Smooth muscle cell (in vitro differentiated cells): ENCODE measurements around the gene OR6V1. TPM values are rescaled to one million over a fixed set of nuclear protein-coding genes. Genes with fewer than 3 reads are reported as not detected.
A peak's percentile ranks its signal among the peaks of the same experiment; 100 is the strongest.

Experiments
- DNase-seq: peaks from one replicate; lab custom pipeline; 2025; ENCODE audit not compliant: unreplicated experiment; lab: John Stamatoyannopoulos, UW
- H2AFZ ChIP-seq: fragments of 200-600 bp; sonication (generic); 2 replicates; pipeline ENCODE4 v1.6.0; 2016; ENCODE audit warnings: antibody characterized with exemption, low read depth, mild to moderate bottlenecking
- H3F3A ChIP-seq: fragments of 200-600 bp; sonication (generic); 2 replicates; pipeline ENCODE4 v1.6.0; 2017; ENCODE audit warnings: antibody characterized with exemption, low read depth
- H3K27ac ChIP-seq: fragments of 200-600 bp; sonication (generic); 2 replicates; pipeline ENCODE4 v1.5.1; 2016; ENCODE audit warnings: low read depth, mild to moderate bottlenecking
- H3K27me3 ChIP-seq: fragments of 200-600 bp; sonication (generic); 2 replicates; pipeline ENCODE4 v1.6.1; 2016; ENCODE audit warnings: low read depth, mild to moderate bottlenecking
- H3K36me3 ChIP-seq: fragments of 200-600 bp; sonication (generic); 2 replicates; pipeline ENCODE4 v1.5.1; 2016; ENCODE audit warnings: low read depth
- H3K4me1 ChIP-seq: fragments of 200-600 bp; sonication (generic); 2 replicates; pipeline ENCODE4 v1.5.1; 2016; ENCODE audit warnings: low read depth
- H3K4me2 ChIP-seq: fragments of 200-600 bp; sonication (generic); 2 replicates; pipeline ENCODE4 v1.6.0; 2016; ENCODE audit warnings: mild to moderate bottlenecking
- H3K4me3 ChIP-seq: fragments of 200-600 bp; sonication (generic); 2 replicates; pipeline ENCODE4 v1.5.1; 2016; ENCODE audit warnings: mild to moderate bottlenecking
- H3K79me2 ChIP-seq: fragments of 200-600 bp; sonication (generic); 2 replicates; pipeline ENCODE4 v1.6.0; 2016; ENCODE audit warnings: low read depth, mild to moderate bottlenecking
- H3K9ac ChIP-seq: fragments of 200-600 bp; sonication (generic); 2 replicates; pipeline ENCODE4 v1.6.0; 2016; ENCODE audit warnings: low read depth
- H3K9me3 ChIP-seq: fragments of 200-600 bp; sonication (generic); replicated peaks from 2 replicates; pipeline ENCODE4 v1.5.1; 2016; ENCODE audit warnings: low read depth
- H4K20me1 ChIP-seq: fragments of 200-600 bp; sonication (generic); 2 replicates; pipeline ENCODE4 v1.6.0; 2016; ENCODE audit warnings: low read depth
- WGBS: methylation state at CpG from one replicate; pipeline ENCODE4 v1.1.7; 2016; ENCODE audit warnings: low lambda C conversion rate; 5-methylcytosine and 5-hydroxymethylcytosine counted together
- polyA plus RNA-seq: library from polyadenylated mRNA; unstranded; fragments of >200 nt; fragmentation: Nextera tagmentation; extraction: Ambion mirVana; gene quantifications from 2 replicates; pipeline ENCODE4 v1.2.1, GENCODE V29; 2016
- total RNA-seq: library from RNA; depleted of rRNA; stranded (reverse); fragments of >200 nt; gene quantifications from 2 replicates; pipeline ENCODE4 v1.2.3, GENCODE V29; 2014
- TF ChIP-seq, protein P1 (sequence below): fragments of 200-600 bp; sonication (generic); IDR thresholded peaks from 2 replicates; pipeline ENCODE4 v1.5.1; 2017; ENCODE audit warnings: borderline replicate concordance, mild to moderate bottlenecking, antibody characterized with exemption; ENCODE audit not compliant: insufficient read depth, poor library complexity, severe bottlenecking

OR6V1 gene
- total and polyA plus RNA-seq, 2 experiments from 2014 or later, result not detected

DNA sequence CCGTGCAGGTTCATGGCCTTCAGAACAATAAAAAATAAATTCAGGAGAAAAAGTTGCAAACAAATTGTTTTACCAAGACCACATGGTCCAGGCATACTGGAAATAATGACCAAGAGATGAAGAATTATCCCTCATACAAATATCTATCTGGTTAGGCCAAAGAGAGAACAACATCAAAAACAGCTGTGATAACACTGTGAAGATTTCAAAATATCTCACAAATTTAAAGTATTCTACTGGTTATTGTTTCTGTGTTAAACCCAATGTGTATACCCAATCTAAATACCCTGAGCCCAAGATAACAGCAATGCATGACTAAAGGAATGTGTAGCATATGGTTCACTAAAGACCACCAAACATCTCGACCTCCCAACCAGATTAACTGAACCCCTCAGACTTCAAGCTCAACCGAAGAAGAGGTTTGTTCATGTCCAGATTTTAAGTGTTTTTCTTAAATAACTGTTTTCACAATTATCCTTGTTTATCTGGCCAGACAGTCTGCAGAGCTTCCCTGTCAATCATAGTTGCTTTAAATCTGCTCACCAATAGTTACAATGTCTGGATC, 36.1 kb upstream of the OR6V1 start:
- H3K9me3 ChIP-seq, result no peaks in the 10 kb centered on the region
- no peaks in the 10 kb centered on the region for H3K27me3 ChIP-seq
- no peak for DNase-seq
- H3K79me2 ChIP-seq, result no peaks in the 10 kb centered on the region
- WGBS, result 50% methylated on average over 3 of the region's 3 CpGs
- no peaks in the 10 kb centered on the region for H3K4me1 ChIP-seq
- H2AFZ ChIP-seq, result no peak overlapping the region
- no peaks in the 10 kb centered on the region for H4K20me1 ChIP-seq
- no peak overlapping the region for H3K4me3 ChIP-seq
- no peak overlapping the region for H3K9ac ChIP-seq
- TF ChIP-seq, protein P1, sequence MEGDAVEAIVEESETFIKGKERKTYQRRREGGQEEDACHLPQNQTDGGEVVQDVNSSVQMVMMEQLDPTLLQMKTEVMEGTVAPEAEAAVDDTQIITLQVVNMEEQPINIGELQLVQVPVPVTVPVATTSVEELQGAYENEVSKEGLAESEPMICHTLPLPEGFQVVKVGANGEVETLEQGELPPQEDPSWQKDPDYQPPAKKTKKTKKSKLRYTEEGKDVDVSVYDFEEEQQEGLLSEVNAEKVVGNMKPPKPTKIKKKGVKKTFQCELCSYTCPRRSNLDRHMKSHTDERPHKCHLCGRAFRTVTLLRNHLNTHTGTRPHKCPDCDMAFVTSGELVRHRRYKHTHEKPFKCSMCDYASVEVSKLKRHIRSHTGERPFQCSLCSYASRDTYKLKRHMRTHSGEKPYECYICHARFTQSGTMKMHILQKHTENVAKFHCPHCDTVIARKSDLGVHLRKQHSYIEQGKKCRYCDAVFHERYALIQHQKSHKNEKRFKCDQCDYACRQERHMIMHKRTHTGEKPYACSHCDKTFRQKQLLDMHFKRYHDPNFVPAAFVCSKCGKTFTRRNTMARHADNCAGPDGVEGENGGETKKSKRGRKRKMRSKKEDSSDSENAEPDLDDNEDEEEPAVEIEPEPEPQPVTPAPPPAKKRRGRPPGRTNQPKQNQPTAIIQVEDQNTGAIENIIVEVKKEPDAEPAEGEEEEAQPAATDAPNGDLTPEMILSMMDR, result no peak
- H3K4me2 ChIP-seq, result peak overlapping the region; percentile 45
- H3F3A ChIP-seq, result peaks cover 5% of the 10 kb centered on the region
- no peaks in the 10 kb centered on the region for H3K36me3 ChIP-seq
- no peak overlapping the region for H3K27ac ChIP-seq

DNA sequence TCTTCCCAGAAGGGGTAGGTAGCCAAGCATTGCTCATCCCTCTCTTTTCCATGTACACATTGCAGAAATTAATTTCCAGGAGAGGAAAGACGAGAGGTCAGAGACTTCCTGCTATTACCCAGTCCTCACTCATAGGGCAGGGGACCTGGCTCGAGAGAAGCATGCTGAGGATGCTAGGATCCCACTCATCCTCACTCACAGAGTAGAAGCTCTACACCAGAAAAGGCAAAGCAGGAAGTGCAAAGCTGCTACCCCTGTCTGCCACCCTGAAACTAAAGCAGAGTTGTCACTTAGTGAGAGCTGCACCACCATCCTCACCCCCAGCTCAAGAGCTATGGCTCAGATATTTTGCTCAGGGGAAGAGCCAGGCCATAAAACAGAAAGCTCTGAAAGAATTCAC, 35.1 kb upstream of the OR6V1 start:
- no peaks in the 10 kb centered on the region for H3K9me3 ChIP-seq
- H3K79me2 ChIP-seq, result no peaks in the 10 kb centered on the region
- H3K36me3 ChIP-seq, result no peaks in the 10 kb centered on the region
- H3K27ac ChIP-seq, result no peak overlapping the region
- H2AFZ ChIP-seq, result no peak overlapping the region
- no peak overlapping the region for H3K9ac ChIP-seq
- no peaks in the 10 kb centered on the region for H3K4me1 ChIP-seq
- no peak for DNase-seq
- peaks cover 5% of the 10 kb centered on the region for H3F3A ChIP-seq
- no peaks in the 10 kb centered on the region for H3K27me3 ChIP-seq
- H4K20me1 ChIP-seq, result no peaks in the 10 kb centered on the region
- 76% methylated on average over 2 of the region's 2 CpGs for WGBS
- no peak overlapping the region for H3K4me3 ChIP-seq
- no peak overlapping the region for H3K4me2 ChIP-seq
- TF ChIP-seq, protein P1, result no peak

DNA sequence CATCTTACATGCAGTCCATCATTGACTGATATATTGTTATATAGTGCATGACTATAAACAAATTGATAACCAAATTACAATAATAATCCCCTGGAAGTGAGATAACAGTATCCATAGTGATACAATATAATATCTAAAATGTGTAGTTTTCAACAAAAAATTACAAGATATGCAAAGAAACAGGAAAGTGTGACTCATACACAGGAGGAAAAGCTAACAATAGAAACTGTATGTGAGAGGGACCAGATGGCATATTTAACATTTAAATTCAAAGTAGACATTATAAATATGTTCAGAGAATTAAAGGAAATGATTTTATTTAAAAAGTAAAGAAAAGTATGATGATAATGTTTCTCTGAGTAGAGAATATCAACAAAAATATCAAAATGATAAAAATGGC, 33.2 kb upstream of the OR6V1 start:
- H4K20me1 ChIP-seq, result no peaks in the 10 kb centered on the region

DNA sequence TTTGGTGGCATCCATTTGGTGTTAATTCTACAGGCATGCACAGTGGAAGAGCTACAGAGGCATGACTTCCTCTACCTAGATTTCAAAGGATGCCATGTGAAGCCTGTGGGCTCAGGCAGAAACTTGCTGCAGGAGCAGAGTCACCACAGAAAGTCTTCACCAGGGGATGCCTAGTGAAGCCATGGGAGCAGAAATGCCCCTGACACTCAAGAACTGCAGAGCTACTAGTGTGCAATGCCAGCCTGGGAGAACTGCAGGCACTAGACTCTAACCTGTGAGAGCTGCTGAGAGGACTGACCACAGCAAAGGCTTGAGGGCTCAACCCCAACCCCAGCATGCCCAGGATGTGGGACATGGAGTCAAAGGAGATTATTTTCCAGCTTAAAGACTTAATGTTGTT, 29.1 kb upstream of the OR6V1 start:
- H3K79me2 ChIP-seq, result no peaks in the 10 kb centered on the region
- H4K20me1 ChIP-seq, result no peaks in the 10 kb centered on the region
- no peaks in the 10 kb centered on the region for H3K9me3 ChIP-seq
- no peaks in the 10 kb centered on the region for H3K36me3 ChIP-seq
- H3K9ac ChIP-seq, result no peak overlapping the region
- TF ChIP-seq, protein P1, result no peak
- H3F3A ChIP-seq, result no peaks in the 10 kb centered on the region
- no peaks in the 10 kb centered on the region for H3K4me1 ChIP-seq
- no peak for DNase-seq
- H3K4me3 ChIP-seq, result no peak overlapping the region
- H3K27ac ChIP-seq, result no peak overlapping the region
- H3K4me2 ChIP-seq, result no peak overlapping the region
- no peak overlapping the region for H2AFZ ChIP-seq
- no peaks in the 10 kb centered on the region for H3K27me3 ChIP-seq

More for the DNA sequence above, 33.2 kb upstream of the OR6V1 start:
- no peak for DNase-seq
- Histone ChIP-seq H3K36me3 (no peaks in the 10 kb centered on the region), H3K4me2 (no peak overlapping the region), H3K27ac (no peak overlapping the region), H3K27me3 (no peaks in the 10 kb centered on the region), H3K9ac (no peak overlapping the region), H3F3A (peaks cover 5% of the 10 kb centered on the region), H2AFZ (no peak overlapping the region), H3K79me2 (no peaks in the 10 kb centered on the region), H3K4me1 (no peaks in the 10 kb centered on the region), H3K9me3 (no peaks in the 10 kb centered on the region), H3K4me3 (no peak overlapping the region)
- TF ChIP-seq, protein P1, result no peak
